HepG2 (cell line): Measurements from ENCODE around the gene MBLAC1. TPM values are rescaled to one million over a fixed set of nuclear protein-coding genes. Genes with fewer than 3 reads are reported as not detected.

Experiments used
- ATF1 ChIP-seq: IDR thresholded peaks from 2 replicates; pipeline ENCODE4 v1.6.1; 2016; ENCODE audit warnings: mild to moderate bottlenecking, control low read depth
- CAMTA2 ChIP-seq: sonication (generic); formaldehyde crosslinking; IDR thresholded peaks from 2 replicates; pipeline ENCODE4 v1.4.0; 2020; ENCODE audit warnings: mild to moderate bottlenecking, missing genetic modification reagents, borderline replicate concordance
- FOXA1 ChIP-seq, 2 experiments: fragments of 450-650 bp in 1 of 2; sonication (generic) in 1 of 2; formaldehyde crosslinking in 1 of 2; IDR thresholded peaks; 2 replicates each; pipeline versions ENCODE4 v1.4.0 to v1.6.1; 2016 to 2020; ENCODE audit warnings: missing genetic modification reagents in 1 of 2
- GTF2F1 ChIP-seq: fragments of 150-350 bp; IDR thresholded peaks from 2 replicates; pipeline ENCODE4 v1.6.1; 2014; ENCODE audit warnings: low read length
- KLF11 ChIP-seq: IDR thresholded peaks from 2 replicates; pipeline ENCODE4 v1.6.1; 2016; ENCODE audit warnings: missing compliant biosample characterization
- KMT2B ChIP-seq: IDR thresholded peaks from 2 replicates; pipeline ENCODE4 v1.6.1; 2016; ENCODE audit warnings: missing genetic modification reagents, missing compliant biosample characterization
- MEF2D ChIP-seq: sonication (generic); formaldehyde crosslinking; IDR thresholded peaks from 2 replicates; pipeline ENCODE4 v1.5.1; 2020; ENCODE audit warnings: mild to moderate bottlenecking, missing genetic modification reagents
- NFE2L2 ChIP-seq: fragments of 150-350 bp; IDR thresholded peaks from 2 replicates; pipeline ENCODE4 v1.6.1; 2014; ENCODE audit warnings: low read length
- NR2C2 ChIP-seq: sonication (generic); formaldehyde crosslinking; IDR thresholded peaks from 2 replicates; pipeline ENCODE4 v1.4.0; 2020; ENCODE audit warnings: missing genetic modification reagents, mild to moderate bottlenecking, moderate library complexity, borderline replicate concordance
- PLSCR1 ChIP-seq: sonication (generic); formaldehyde crosslinking; IDR thresholded peaks from 2 replicates; pipeline ENCODE4 v1.5.0; 2020; ENCODE audit warnings: missing genetic modification reagents, mild to moderate bottlenecking, borderline replicate concordance
- POLR2G ChIP-seq: fragments of 200-400 bp; formaldehyde crosslinking; IDR thresholded peaks from 2 replicates; pipeline ENCODE4 v1.6.1; 2018; ENCODE audit warnings: mild to moderate bottlenecking, low read depth, low read length, moderate library complexity
- RAD51 ChIP-seq: fragments of 450-650 bp; IDR thresholded peaks from 2 replicates; pipeline ENCODE4 v1.6.1; 2016; ENCODE audit warnings: borderline replicate concordance
- TAF1 ChIP-seq: sonication (generic); formaldehyde crosslinking; IDR thresholded peaks from 2 replicates; pipeline ENCODE4 v1.4.0; 2020; ENCODE audit warnings: missing genetic modification reagents
- TARDBP ChIP-seq: sonication (generic); formaldehyde crosslinking; IDR thresholded peaks from 2 replicates; pipeline ENCODE4 v1.8.0; 2022; ENCODE audit warnings: mild to moderate bottlenecking, missing genetic modification reagents
- XBP1 ChIP-seq: sonication (generic); formaldehyde crosslinking; IDR thresholded peaks from 2 replicates; pipeline ENCODE4 v1.5.0; 2020; ENCODE audit warnings: missing genetic modification reagents
- XRCC5 ChIP-seq: fragments of 200-400 bp; formaldehyde crosslinking; optimal IDR thresholded peaks from 2 replicates; pipeline ENCODE3; 2017; ENCODE audit warnings: mild to moderate bottlenecking, low read length
- polyA plus RNA-seq, 8 experiments: library from polyadenylated mRNA; depleted of rRNA in 3 of 8; stranded (reverse) in 7 of 8; unstranded in 1 of 8; fragments of >200 nt; fragmentation: Illumina TruSeq in 4 of 8; extraction: Trizol in 4 of 8; gene quantifications; 2 replicates each; pipeline versions ENCODE4 v1.2.1 to v1.2.3, GENCODE V29; 2011 to 2016; ENCODE audit warnings: low read depth in 4 of 8, missing spikeins in 1 of 8, mixed read lengths in 1 of 8; ENCODE audit not compliant: insufficient read depth in 1 of 8
- total RNA-seq, 5 experiments: library from RNA; depleted of rRNA; stranded (reverse); fragments of >200 nt; fragmentation: Illumina TruSeq; extraction: Trizol; gene quantifications; 2 replicates each; pipeline ENCODE4 v1.2.3, GENCODE V29; 2016; ENCODE audit warnings: low read depth in 1 of 5
- TF ChIP-seq, protein P1 (sequence below): sonication (generic); formaldehyde crosslinking; IDR thresholded peaks from 2 replicates; pipeline ENCODE4 v1.5.0; 2020; ENCODE audit warnings: mild to moderate bottlenecking, missing genetic modification reagents, borderline replicate concordance
- TF ChIP-seq, protein P2 (sequence below), 2 experiments: sonication (generic) in 1 of 2; formaldehyde crosslinking in 1 of 2; IDR thresholded peaks; 2 replicates each; pipeline versions ENCODE4 v1.5.1 to v1.6.1; 2011 to 2020; ENCODE audit warnings: borderline replicate concordance in 1 of 2, low read depth in 1 of 2, low read length in 1 of 2, mild to moderate bottlenecking in 1 of 2, missing genetic modification reagents in 1 of 2, moderate library complexity in 1 of 2

Gene MBLAC1
- total and polyA plus RNA-seq, 2 of the 13 experiments (the other 11 are each of a cell fraction or from before 2014, with no cell fraction given), result 0.79 to 2.1 TPM

GRCh38 chr7:100126931-100127865 lies at the start of gene MBLAC1 (continued):
- TF ChIP-seq, protein P1, sequence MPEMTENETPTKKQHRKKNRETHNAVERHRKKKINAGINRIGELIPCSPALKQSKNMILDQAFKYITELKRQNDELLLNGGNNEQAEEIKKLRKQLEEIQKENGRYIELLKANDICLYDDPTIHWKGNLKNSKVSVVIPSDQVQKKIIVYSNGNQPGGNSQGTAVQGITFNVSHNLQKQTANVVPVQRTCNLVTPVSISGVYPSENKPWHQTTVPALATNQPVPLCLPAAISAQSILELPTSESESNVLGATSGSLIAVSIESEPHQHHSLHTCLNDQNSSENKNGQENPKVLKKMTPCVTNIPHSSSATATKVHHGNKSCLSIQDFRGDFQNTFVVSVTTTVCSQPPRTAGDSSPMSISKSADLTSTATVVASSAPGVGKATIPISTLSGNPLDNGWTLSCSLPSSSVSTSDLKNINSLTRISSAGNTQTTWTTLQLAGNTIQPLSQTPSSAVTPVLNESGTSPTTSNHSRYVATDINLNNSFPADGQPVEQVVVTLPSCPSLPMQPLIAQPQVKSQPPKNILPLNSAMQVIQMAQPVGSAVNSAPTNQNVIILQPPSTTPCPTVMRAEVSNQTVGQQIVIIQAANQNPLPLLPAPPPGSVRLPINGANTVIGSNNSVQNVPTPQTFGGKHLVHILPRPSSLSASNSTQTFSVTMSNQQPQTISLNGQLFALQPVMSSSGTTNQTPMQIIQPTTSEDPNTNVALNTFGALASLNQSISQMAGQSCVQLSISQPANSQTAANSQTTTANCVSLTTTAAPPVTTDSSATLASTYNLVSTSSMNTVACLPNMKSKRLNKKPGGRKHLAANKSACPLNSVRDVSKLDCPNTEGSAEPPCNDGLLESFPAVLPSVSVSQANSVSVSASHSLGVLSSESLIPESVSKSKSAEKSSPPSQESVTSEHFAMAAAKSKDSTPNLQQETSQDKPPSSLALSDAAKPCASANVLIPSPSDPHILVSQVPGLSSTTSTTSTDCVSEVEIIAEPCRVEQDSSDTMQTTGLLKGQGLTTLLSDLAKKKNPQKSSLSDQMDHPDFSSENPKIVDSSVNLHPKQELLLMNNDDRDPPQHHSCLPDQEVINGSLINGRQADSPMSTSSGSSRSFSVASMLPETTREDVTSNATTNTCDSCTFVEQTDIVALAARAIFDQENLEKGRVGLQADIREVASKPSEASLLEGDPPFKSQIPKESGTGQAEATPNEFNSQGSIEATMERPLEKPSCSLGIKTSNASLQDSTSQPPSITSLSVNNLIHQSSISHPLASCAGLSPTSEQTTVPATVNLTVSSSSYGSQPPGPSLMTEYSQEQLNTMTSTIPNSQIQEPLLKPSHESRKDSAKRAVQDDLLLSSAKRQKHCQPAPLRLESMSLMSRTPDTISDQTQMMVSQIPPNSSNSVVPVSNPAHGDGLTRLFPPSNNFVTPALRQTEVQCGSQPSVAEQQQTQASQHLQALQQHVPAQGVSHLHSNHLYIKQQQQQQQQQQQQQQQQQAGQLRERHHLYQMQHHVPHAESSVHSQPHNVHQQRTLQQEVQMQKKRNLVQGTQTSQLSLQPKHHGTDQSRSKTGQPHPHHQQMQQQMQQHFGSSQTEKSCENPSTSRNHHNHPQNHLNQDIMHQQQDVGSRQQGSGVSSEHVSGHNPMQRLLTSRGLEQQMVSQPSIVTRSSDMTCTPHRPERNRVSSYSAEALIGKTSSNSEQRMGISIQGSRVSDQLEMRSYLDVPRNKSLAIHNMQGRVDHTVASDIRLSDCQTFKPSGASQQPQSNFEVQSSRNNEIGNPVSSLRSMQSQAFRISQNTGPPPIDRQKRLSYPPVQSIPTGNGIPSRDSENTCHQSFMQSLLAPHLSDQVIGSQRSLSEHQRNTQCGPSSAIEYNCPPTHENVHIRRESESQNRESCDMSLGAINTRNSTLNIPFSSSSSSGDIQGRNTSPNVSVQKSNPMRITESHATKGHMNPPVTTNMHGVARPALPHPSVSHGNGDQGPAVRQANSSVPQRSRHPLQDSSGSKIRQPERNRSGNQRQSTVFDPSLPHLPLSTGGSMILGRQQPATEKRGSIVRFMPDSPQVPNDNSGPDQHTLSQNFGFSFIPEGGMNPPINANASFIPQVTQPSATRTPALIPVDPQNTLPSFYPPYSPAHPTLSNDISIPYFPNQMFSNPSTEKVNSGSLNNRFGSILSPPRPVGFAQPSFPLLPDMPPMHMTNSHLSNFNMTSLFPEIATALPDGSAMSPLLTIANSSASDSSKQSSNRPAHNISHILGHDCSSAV, result no peak
- TF ChIP-seq CAMTA2 (CRISPR knock-in tag), result 0 out of 2 replicates have a peak, but pooled peaks have one; percentile 10
- TF ChIP-seq NFE2L2, result no peak
- TF ChIP-seq PLSCR1, result no peak
- peak; percentile 19; the same call in 1 of the 2 replicates for TF ChIP-seq NR2C2 (CRISPR knock-in tag)
- TF ChIP-seq TAF1 (CRISPR knock-in tag), result peak; percentile 75; the same call in 1 of the 2 replicates
- TF ChIP-seq TARDBP (CRISPR knock-in tag), result peak; percentile 20; the same call in 1 of the 2 replicates
- TF ChIP-seq KLF11, result 0 out of 2 replicates have a peak, but pooled peaks have one; percentile 48
- no peak for TF ChIP-seq GTF2F1
- no peak for TF ChIP-seq RAD51
- no peak for TF ChIP-seq XRCC5
- peak; percentile 80 for TF ChIP-seq KMT2B
- TF ChIP-seq, protein P2, sequence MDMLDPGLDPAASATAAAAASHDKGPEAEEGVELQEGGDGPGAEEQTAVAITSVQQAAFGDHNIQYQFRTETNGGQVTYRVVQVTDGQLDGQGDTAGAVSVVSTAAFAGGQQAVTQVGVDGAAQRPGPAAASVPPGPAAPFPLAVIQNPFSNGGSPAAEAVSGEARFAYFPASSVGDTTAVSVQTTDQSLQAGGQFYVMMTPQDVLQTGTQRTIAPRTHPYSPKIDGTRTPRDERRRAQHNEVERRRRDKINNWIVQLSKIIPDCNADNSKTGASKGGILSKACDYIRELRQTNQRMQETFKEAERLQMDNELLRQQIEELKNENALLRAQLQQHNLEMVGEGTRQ (IDR thresholded peaks at IDR 0.05; ENCODE audit: low read depth, low read length), result no peak
- TF ChIP-seq, protein P2 (CRISPR knock-in tag; IDR thresholded peaks at IDR 0.05; ENCODE audit: borderline replicate concordance), result no peak; the same call in 1 of the 2 replicates
- TF ChIP-seq POLR2G, result peak; percentile 84
- no peak for TF ChIP-seq XBP1 (CRISPR knock-in tag)
- no peak for TF ChIP-seq FOXA1 (IDR thresholded peaks at IDR 0.05)
- TF ChIP-seq FOXA1 (CRISPR knock-in tag; IDR thresholded peaks at IDR 0.05), result no peak
- TF ChIP-seq ATF1 (CRISPR knock-in tag), result peak; percentile 31; the same call in 1 of the 2 replicates
- TF ChIP-seq MEF2D, result peak; percentile 68
